Activated CD4-positive, alpha-beta T cell treated with anti-CD3 and anti-CD28 coated beads, Interleukin-2, amount 50 U/mL, for 16 hours (primary cell): ENCODE measurements around the gene EIF4E3.

ENCODE experiments used
- DNase-seq: peaks from one replicate; pipeline ENCODE4 v3.0.0-alpha.2; 2020

The EIF4E3 gene

DNA sequence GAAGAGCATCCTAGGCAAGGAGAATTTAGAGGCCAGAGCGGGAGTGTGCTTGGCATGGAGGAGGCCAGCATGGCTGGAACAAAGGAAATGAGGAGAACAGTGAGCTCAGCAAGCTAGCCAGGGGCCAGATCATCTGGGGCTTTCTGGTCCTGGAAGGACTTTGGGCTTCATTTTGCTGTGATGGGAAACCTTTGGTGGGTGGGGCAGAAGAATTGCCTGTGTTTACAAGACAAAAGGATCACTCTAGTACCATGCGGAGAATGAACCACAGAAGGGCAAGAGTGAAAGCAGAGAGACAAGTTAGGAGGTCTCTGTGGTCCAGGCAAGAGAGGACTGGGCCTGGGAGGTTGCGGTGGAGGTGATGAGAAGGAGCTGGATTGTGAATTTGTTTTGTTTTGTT is 80.1 kb downstream of the EIF4E3 start:
- no peak for DNase-seq

DNA sequence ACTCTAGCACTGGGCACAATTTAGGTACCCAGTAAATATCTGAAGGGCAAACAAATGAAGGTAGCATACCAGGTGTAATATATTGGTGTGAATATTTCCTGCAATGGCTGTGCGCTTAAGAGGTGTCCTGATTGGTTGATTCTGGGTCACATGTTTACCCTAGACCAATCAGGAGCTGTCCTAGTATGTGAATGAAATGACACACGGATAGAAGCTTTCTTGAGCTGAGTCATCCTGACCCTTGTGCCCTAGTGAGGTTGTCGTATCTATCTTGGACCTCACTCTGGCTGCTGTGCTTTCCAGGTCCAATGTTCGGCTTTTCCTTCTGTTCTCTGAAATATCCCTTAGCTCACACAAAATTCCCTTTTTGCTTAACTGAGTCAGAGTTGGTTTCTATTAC is 83.5 kb downstream of the EIF4E3 start:
- peak; percentile 14 for DNase-seq

DNA sequence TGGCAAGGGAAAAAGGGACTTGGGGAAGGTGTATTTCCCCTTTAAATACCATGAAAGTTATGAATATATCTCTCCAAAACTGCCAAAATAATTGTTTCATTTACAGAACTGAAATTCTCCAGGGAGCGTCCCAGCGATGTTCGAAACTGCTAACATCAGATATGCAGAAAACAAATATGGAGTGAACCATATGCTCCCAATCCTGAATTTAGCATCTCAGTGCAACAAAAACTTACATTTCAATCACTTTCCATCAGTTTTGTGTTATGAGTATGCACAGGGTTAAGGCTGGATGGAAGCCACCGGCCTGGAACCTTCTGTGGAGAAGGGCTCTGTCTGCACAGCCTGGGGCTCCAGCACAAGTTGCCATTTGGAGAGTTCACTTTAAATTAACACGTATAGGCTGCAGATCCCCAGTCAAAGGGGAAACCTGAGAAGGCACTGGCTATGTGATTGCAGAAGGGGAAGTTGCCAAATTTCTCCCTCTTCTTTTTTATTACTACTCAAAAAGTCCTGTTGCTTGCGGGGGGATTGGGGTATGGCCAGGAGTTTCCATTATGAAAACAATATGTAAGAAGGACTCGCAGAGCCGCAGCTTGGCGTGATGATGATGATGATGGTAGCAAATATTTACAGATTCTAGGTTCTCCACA is 84.7 kb downstream of the EIF4E3 start:
- DNase-seq: no peak

DNA sequence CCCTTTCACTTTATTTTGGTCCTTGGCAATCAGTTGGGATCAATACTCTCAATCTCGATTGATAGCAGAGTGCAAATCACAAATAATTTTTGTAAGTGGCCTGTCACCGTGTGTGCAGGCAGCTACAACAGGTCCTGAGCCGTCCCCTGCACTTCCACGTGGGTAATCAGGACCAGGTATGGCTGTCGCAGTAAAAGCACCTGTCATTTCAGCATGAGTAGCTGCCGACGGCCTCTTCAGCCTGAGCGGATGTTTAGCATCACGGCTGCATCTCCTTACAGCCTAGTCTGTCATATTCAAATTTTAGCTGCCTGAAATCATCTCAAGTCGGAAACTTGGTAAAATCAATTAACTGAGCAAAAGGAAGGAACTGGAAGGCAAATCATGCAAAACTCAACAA is 88.7 kb downstream of the EIF4E3 start:
- DNase-seq: no peak

DNA sequence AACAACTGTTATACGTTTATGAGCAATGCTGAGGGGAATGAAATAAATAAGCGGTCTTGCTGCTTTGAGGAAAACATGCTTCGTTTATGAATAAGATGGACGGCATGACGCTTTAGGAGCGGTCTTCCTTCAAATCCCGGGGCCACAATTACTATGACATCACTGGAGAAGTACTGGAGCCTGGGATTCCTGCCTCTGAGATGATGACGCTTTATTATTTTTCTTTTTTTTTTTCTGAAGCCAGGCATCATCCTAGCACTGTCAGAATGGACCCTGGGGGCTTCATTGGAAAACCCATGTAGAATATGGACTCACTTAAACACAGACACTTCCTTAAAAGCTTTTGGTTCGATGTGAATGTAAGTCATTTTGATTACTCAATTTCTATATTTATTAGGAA is 89.2 kb downstream of the EIF4E3 start:
- DNase-seq: no peak

DNA sequence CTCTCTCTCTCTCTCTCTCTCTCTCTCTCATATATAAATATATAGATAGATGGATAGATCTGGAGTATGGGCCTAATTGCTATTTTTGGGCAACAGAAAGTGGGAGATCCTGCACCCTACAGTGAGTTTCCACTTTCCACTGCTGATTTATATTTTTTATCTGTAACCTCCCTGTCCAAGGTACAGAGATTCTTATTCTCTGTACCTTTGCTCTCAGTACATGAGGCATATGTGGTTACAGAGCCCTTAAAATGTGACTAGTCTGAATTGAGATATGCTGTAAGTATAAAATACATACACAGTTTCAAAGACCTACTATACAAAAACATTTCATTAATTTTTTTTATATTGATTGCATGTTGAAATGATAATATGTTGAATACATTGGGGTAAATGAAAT is 90.5 kb downstream of the EIF4E3 start:
- no peak for DNase-seq

DNA sequence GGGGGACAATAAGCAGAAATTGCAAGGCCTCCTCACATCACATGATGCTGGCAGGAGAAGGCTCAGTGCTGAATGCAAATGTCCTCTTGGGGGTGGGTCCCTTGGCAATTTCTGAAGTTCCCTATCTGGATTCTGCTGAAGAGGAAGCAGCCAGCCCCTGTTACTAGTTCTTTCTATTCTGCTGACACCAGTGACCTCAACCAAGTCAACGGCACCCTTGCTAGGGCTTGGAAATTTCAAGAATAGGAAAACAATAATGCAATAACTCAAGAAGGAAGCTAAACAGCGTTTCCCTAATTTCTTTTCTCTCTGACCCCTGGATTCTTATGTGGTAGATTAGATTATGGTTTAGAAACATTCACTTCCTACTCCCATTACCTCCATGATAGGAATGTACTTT is 95.5 kb downstream of the EIF4E3 start:
- no peak for DNase-seq

DNA sequence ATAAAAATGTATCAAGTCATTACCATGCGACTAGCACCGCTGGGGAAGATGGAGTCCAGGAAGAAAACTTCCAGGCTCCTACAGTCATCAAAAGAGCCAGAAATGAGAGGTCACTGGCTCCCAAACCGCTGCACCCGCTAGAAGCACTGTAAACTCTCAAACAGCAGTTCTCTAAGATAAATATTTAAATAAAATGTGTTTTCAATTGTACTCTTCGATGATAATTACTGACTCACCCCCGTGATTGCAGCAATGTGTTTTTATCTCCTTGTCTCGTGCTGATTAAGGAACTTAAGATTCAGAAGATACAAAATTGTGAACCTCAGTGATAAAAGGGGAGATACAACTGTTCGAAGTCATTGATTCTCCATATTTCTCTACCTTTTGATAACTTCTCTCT is 95.9 kb downstream of the EIF4E3 start:
- no peak for DNase-seq

DNA sequence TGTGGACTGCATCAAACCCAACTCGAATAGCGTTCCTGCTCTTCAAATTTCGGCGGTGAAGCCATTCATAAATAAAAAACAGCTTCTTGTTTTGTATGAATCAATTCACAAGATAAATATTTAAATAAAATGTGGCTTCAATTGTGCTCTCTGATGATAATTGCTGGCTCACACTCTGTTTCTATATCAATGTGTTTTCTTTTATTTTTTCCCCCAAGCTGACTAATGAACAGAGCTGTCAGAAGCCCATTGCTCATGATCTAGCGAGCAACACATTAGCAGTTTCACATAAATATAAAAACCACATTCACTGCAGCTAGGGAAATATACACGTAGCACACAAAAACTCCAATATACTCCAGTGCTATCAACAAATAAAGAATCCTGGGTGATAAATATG is 96.7 kb downstream of the EIF4E3 start:
- no peak for DNase-seq

DNA sequence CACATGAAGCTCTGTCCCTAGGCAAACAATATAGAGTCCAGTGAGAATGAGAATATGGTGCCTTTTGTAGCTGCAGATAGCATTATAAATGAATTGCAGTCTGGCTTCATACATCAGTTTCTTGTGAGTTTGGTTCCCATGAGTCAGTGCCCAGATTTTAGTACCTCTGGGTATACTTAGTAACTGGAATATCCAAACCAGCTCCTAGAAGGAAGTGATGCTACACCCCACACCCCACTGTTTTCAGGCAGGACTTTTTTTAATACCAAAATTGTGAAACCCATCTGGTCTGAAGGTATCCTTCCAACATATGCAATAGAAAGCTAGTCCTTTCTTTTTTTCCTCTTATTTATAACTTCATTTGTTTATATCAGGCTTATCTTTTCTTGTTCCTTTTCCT is 99.5 kb downstream of the EIF4E3 start:
- no peak for DNase-seq
